ENCODE results near the gene LRRC41.
"Not testable (repeated sequence)": the region's sequence is repeated elsewhere in the genome, so short reads cannot be mapped to it uniquely, and the experiment has no call there.

Gene LRRC41

GRCh38 chr1:46236882-46237281 is 66.5 kb downstream of the LRRC41 start:
- DNase-seq (ENCODE audit: low read depth) = no peak
- no peak for TF ChIP-seq CTCF (conservative IDR thresholded peaks at IDR 0.05; ENCODE audit: low read length)
- H3K4me3 ChIP-seq (ENCODE audit: low read length) = no peak overlapping the region

DNA sequence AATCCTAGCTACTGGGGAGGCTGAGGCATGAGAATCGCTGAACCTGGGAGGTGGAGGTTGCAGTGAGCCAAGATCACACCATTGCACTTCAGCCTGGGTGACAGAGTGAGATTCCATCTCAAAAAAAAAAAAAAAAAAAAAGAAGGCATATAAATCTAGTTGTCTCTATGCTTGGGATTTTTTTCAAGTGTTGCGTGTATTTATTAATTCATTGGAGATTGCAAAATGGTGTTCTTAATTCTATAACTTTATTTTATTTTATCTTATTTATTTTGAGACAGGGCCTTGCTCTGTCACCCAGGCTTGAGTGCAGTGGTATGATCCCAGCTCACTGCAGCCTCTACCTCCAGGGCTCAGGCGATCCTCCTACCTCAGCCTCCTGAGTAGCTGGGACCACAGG is 72.2 kb downstream of the LRRC41 start:
- not testable (repeated sequence) for H3K4me3 ChIP-seq (ENCODE audit: low read length); DNase-seq (ENCODE audit: low read depth)

All from AG10803 (cell line).